LNCAP (cell line): ENCODE measurements around the gene ACAD11.

Experiments used
- TF ChIP-seq, protein P1 (sequence below): fragments of 450-650 bp; IDR thresholded peaks from 2 replicates; pipeline ENCODE4 v1.5.1; 2017; ENCODE audit warnings: mild to moderate bottlenecking

ACAD11 gene

GRCh38 chr3:132679911-132680310, 20.3 kb upstream of the ACAD11 start:
- TF ChIP-seq, protein P1, sequence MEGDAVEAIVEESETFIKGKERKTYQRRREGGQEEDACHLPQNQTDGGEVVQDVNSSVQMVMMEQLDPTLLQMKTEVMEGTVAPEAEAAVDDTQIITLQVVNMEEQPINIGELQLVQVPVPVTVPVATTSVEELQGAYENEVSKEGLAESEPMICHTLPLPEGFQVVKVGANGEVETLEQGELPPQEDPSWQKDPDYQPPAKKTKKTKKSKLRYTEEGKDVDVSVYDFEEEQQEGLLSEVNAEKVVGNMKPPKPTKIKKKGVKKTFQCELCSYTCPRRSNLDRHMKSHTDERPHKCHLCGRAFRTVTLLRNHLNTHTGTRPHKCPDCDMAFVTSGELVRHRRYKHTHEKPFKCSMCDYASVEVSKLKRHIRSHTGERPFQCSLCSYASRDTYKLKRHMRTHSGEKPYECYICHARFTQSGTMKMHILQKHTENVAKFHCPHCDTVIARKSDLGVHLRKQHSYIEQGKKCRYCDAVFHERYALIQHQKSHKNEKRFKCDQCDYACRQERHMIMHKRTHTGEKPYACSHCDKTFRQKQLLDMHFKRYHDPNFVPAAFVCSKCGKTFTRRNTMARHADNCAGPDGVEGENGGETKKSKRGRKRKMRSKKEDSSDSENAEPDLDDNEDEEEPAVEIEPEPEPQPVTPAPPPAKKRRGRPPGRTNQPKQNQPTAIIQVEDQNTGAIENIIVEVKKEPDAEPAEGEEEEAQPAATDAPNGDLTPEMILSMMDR: no peak

- TF ChIP-seq, protein P1: no peak
These were observed 15.8 kb upstream of the ACAD11 start for GRCh38 chr3:132675408-132675807.

DNA sequence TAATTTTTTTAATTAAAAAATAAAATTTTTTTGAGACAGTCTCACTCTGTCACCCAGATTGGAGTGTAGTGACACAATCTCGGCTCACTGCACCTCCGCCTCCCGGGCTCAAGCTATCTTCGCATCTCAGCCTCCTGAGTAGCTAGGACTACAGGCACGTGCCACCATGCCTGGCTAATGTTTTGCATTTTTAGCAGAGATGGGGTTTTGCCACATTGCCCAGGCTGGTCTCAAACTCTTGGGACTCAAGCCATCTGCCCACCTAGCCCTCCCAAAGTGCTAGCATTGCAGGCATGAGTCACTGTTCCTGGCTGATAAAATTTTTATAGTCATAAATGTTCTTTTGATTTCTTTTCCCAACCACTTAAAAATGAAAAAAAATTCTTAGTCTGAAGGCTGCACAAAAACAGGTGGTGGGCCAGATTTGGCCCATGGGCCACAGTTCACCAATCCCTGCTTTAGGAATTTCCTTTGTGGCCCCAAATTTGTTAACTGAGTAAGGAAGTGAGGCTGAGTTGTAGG, 9.7 kb upstream of the ACAD11 start:
- TF ChIP-seq, protein P1: no peak

- TF ChIP-seq, protein P1: no peak
These were observed 5.7 kb upstream of the ACAD11 start for GRCh38 chr3:132665230-132665745.

- TF ChIP-seq, protein P1: no peak
These were observed 2.6 kb upstream of the ACAD11 start for GRCh38 chr3:132662212-132662611.

DNA sequence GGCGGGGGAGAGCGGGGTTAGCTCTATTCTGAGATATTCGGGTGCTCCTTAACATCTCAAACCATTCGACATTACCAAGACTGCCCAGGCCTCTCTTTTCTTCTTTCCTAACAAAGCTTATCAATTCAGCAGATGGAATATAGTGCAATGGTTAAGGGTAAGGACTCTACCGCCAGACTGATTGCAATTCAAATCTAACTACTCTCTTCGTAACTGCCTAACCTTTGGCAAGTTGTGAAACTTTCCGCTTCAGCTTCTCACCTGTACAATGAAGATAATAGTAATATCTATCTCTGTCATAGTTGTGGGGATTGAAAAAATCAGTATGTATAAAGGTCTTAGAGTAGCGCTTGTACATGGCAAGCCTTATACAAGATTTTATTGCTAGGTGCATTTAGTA, 1.5 kb upstream of the ACAD11 start:
- TF ChIP-seq, protein P1: no peak

GRCh38 chr3:132660811-132661070, 1.1 kb upstream of the ACAD11 start:
- TF ChIP-seq, protein P1: no peak

GRCh38 chr3:132660052-132660810, 622 bp upstream of the ACAD11 start, which contains the start of gene UBA5:
UBA5 (plus strand) TSS chr3:132660329; CDS start chr3:132660538, 209 bp downstream.
- TF ChIP-seq, protein P1: no peak
